HG02884 (cell line): Measurements from ENCODE around the gene COP1.
A peak's percentile ranks its signal among the peaks of the same experiment; 100 is the strongest.

Experiments used
- ATAC-seq: cut with Tn5 transposase; IDR thresholded peaks from one replicate; pipeline ENCODE4 v1.9.1; 2021; ENCODE audit warnings: mild to moderate bottlenecking, moderate library complexity; ENCODE audit not compliant: unreplicated experiment

COP1 gene

GRCh38 chr1:175976865-175977642 lies 230.0 kb downstream of the COP1 start:
- ATAC-seq, result no peak

- ATAC-seq, result no peak
These were observed 237.9 kb downstream of the COP1 start for GRCh38 chr1:175969231-175969630.

GRCh38 chr1:175968486-175969172 lies 238.5 kb downstream of the COP1 start:
- ATAC-seq, result peak; percentile 66

- ATAC-seq, result no peak
These were observed 243.3 kb downstream of the COP1 start for GRCh38 chr1:175963740-175964139.

- ATAC-seq, result no peak
These were observed 246.9 kb downstream of the COP1 start for GRCh38 chr1:175960169-175960568.

GRCh38 chr1:175951627-175952026 lies 255.5 kb downstream of the COP1 start:
- no peak for ATAC-seq

- ATAC-seq, result no peak
These were observed 259.3 kb downstream of the COP1 start for GRCh38 chr1:175947771-175948170.

GRCh38 chr1:175944591-175944990 lies 262.5 kb downstream of the COP1 start:
- no peak for ATAC-seq

GRCh38 chr1:175941164-175941563 lies 265.9 kb downstream of the COP1 start:
- no peak for ATAC-seq

- no peak for ATAC-seq
These were observed 270.4 kb downstream of the COP1 start for GRCh38 chr1:175936736-175937135.

- ATAC-seq, result no peak
These were observed 271.4 kb downstream of the COP1 start for GRCh38 chr1:175935566-175936115.

GRCh38 chr1:175935166-175935565 lies 271.9 kb downstream of the COP1 start:
- no peak for ATAC-seq

- no peak for ATAC-seq
These were observed 273.3 kb downstream of the COP1 start for GRCh38 chr1:175933801-175934200.

GRCh38 chr1:175927944-175928343 lies 279.1 kb downstream of the COP1 start:
- ATAC-seq, result no peak

GRCh38 chr1:175922254-175922881 lies 284.7 kb downstream of the COP1 start:
- ATAC-seq, result no peak

- ATAC-seq, result no peak
These were observed 286.7 kb downstream of the COP1 start for GRCh38 chr1:175920381-175920780.

GRCh38 chr1:175919001-175919400 lies 288.1 kb downstream of the COP1 start:
- no peak for ATAC-seq

- ATAC-seq, result no peak
These were observed 288.7 kb downstream of the COP1 start for GRCh38 chr1:175918364-175918801.

GRCh38 chr1:175914115-175914514 lies 293.0 kb downstream of the COP1 start:
- ATAC-seq, result no peak

- ATAC-seq, result no peak
These were observed 295.9 kb downstream of the COP1 start for GRCh38 chr1:175911138-175911537.

- ATAC-seq, result no peak
These were observed 300.7 kb downstream of the COP1 start for GRCh38 chr1:175906370-175906769.

GRCh38 chr1:175904808-175905207 lies 302.3 kb downstream of the COP1 start:
- no peak for ATAC-seq
